Measurements from ENCODE around the gene NKD2. TPM values are rescaled to one million over a fixed set of nuclear protein-coding genes. Genes with fewer than 3 reads are reported as not detected.

NKD2 gene
- total and polyA plus RNA-seq, 2 of the 4 experiments (the other 2 are of a cell fraction): not detected

- no peak overlapping the region for H3K4me3 ChIP-seq (ENCODE audit: insufficient read depth, low read depth, low read length)
- H3K36me3 ChIP-seq (ENCODE audit: control insufficient read depth, insufficient read depth, low read length): peaks cover 15% of the 10 kb centered on the region
- no peak overlapping the region for H3K4me2 ChIP-seq (ENCODE audit: low read depth, low read length)
- no peak overlapping the region for H2AK5ac ChIP-seq (ENCODE audit: low read depth, low read length)
- no peak overlapping the region for H2BK120ac ChIP-seq (ENCODE audit: low read depth, low read length)
- no peak overlapping the region for H4K8ac ChIP-seq (ENCODE audit: low read depth in 2 of 2, low read length in 2 of 2)
- no peak overlapping the region for H3K9ac ChIP-seq (ENCODE audit: low read depth, low read length)
- no peak overlapping the region for H2AK9ac ChIP-seq (replicated peaks; ENCODE audit: low read depth, low read length, poor library complexity)
- H3K4me1 ChIP-seq (ENCODE audit: control insufficient read depth, insufficient read depth, low read length): no peaks in the 10 kb centered on the region
- H4K20me1 ChIP-seq (ENCODE audit: insufficient read depth, low read length): no peaks in the 10 kb centered on the region
- no peak overlapping the region for H2BK15ac ChIP-seq (ENCODE audit: low read depth, low read length)
- intact Hi-C loops (cut with micrococcal nuclease) (no loop called here), in situ Hi-C loops (cut with MboI; ENCODE audit: low sequenced_read_pairs) (no loop called here), dilution Hi-C loops (cut with HindIII; ENCODE audit: low sequenced_read_pairs, unreplicated experiment) (no loop called here)
- H3K4ac ChIP-seq (ENCODE audit: low read depth, low read length): no peak overlapping the region
- no peak overlapping the region for H2BK20ac ChIP-seq (ENCODE audit: low read depth, low read length)
- no peak overlapping the region for H3K18ac ChIP-seq (ENCODE audit: low read depth, low read length)
- 96% methylated on average over 5 of the region's 36 CpGs; no CpG with 5 or more reads in 1 of the 2 experiments for WGBS, 2 experiments (ENCODE audit: extremely low coverage in 2 of 2, insufficient read length in 1 of 2)
- no peaks in the 10 kb centered on the region for H3K9me3 ChIP-seq (ENCODE audit: control insufficient read depth, insufficient read depth, low read length)
- no peak overlapping the region for H4K91ac ChIP-seq (ENCODE audit: insufficient read depth, low read depth, low read length)
- H3K27ac ChIP-seq (ENCODE audit: insufficient read depth, low read length): no peak overlapping the region
- no TSS peak for BruUV-seq (replicated peaks)
- ChIA-PET CTCF (no interaction called here), POLR2A (ENCODE audit: unreplicated experiment) (no interaction called here)
- no peak overlapping the region for H2AFZ ChIP-seq (replicated peaks; ENCODE audit: low read length, poor library complexity)
- no peaks in the 10 kb centered on the region for H3K79me1 ChIP-seq (ENCODE audit: low read depth in 1 of 2, low read length in 2 of 2)
- DNase-seq (no peak), ATAC-seq (ENCODE audit: low read depth) (no peak)
- no peaks in the 10 kb centered on the region for H3K27me3 ChIP-seq (ENCODE audit: control insufficient read depth, insufficient read depth, low read length)
- H3K23ac ChIP-seq (ENCODE audit: low read depth, low read length): no peak overlapping the region
- no peak overlapping the region for H4K5ac ChIP-seq (ENCODE audit: low read depth, low read length)
- H3K14ac ChIP-seq (replicated peaks; ENCODE audit: low read depth, low read length): no peak overlapping the region
- TF ChIP-seq RFX5 (IDR thresholded peaks at IDR 0.05; ENCODE audit: low read depth, low read length) (no peak), CHD1 (IDR thresholded peaks at IDR 0.05; ENCODE audit: low read depth, low read length) (no peak), BHLHE40 (IDR thresholded peaks at IDR 0.05; ENCODE audit: low read depth, low read length) (no peak), POLR2A (IDR thresholded peaks at IDR 0.05; ENCODE audit: low read depth, low read length) (no peak), MXI1 (IDR thresholded peaks at IDR 0.05; ENCODE audit: borderline replicate concordance, low read depth, low read length) (no peak), ELK1 (IDR thresholded peaks at IDR 0.05; ENCODE audit: borderline replicate concordance, low read depth, low read length) (no peak), MAFK (IDR thresholded peaks at IDR 0.05; ENCODE audit: low read depth, low read length) (no peak), NFE2L2 (IDR thresholded peaks at IDR 0.05; ENCODE audit: low read depth, low read length) (no peak), RAD21 (IDR thresholded peaks at IDR 0.05; ENCODE audit: low read length) (no peak), CEBPB (IDR thresholded peaks at IDR 0.05; ENCODE audit: low read depth, low read length) (no peak), FOS (IDR thresholded peaks at IDR 0.05; ENCODE audit: low read depth, low read length) (no peak), MAZ (IDR thresholded peaks at IDR 0.05; ENCODE audit: borderline replicate concordance, low read depth, low read length) (no peak), RCOR1 (IDR thresholded peaks at IDR 0.05; ENCODE audit: insufficient replicate concordance, low read length) (no peak), CTCF (conservative IDR thresholded peaks at IDR 0.05; ENCODE audit: low read depth, low read length) (no peak)
- TF ChIP-seq, protein P1, sequence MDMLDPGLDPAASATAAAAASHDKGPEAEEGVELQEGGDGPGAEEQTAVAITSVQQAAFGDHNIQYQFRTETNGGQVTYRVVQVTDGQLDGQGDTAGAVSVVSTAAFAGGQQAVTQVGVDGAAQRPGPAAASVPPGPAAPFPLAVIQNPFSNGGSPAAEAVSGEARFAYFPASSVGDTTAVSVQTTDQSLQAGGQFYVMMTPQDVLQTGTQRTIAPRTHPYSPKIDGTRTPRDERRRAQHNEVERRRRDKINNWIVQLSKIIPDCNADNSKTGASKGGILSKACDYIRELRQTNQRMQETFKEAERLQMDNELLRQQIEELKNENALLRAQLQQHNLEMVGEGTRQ (IDR thresholded peaks at IDR 0.05; ENCODE audit: low read depth, low read length): no peak
- no peak overlapping the region for H3K56ac ChIP-seq (ENCODE audit: extremely low read depth, insufficient read depth, low read length)
- H2BK5ac ChIP-seq (ENCODE audit: low read depth, low read length, poor library complexity, severe bottlenecking): no peak overlapping the region
- no peaks in the 10 kb centered on the region for H3K9me1 ChIP-seq (ENCODE audit: insufficient read depth, low read length)
These were observed 49.0 kb downstream of the NKD2 start for GRCh38 chr5:1057485-1058082.

Measured in IMR-90 (cell line).